IgD-negative memory B cell (primary cell): ENCODE measurements around the gene XRCC2. TPM values are rescaled to one million over a fixed set of nuclear protein-coding genes. Genes with fewer than 3 reads are reported as not detected.

Source experiments
- H3K27ac Mint-ChIP-seq, 3 donors: one replicate each; pipeline ENCODE4 v1.8.0; 2020 to 2022; ENCODE audit warnings: mild to moderate bottlenecking in 3 of 3, mixed read lengths in 3 of 3, moderate library complexity in 1 of 3
- H3K27me3 Mint-ChIP-seq: one replicate; pipeline ENCODE4 v1.8.0; 2021; ENCODE audit warnings: mixed read lengths
- H3K36me3 Mint-ChIP-seq: one replicate; pipeline ENCODE4 v1.8.0; 2020; ENCODE audit warnings: mild to moderate bottlenecking, mixed read lengths
- H3K4me1 Mint-ChIP-seq, 3 donors: one replicate each; pipeline ENCODE4 v1.8.0; 2020 to 2022; ENCODE audit warnings: mixed read lengths in 3 of 3, mild to moderate bottlenecking in 1 of 3
- H3K4me3 Mint-ChIP-seq, 4 donors: one replicate each; pipeline ENCODE4 v1.8.0; 2020 to 2022; ENCODE audit warnings: mild to moderate bottlenecking in 4 of 4, mixed read lengths in 4 of 4, moderate library complexity in 3 of 4
- H3K9me3 Mint-ChIP-seq, 3 donors: one replicate each; pipeline ENCODE4 v1.8.0; 2020 to 2021; ENCODE audit warnings: mixed read lengths in 3 of 3, mild to moderate bottlenecking in 1 of 3
- polyA plus RNA-seq: library from polyadenylated mRNA; unstranded; fragments of 300-500 nt; fragmentation: Illumina TruSeq; gene quantifications from one replicate; pipeline ENCODE4 v1.2.3, GENCODE V29; 2021

Gene XRCC2
- polyA plus RNA-seq, 1 donor from 2014 or later, result 0.43 TPM

DNA sequence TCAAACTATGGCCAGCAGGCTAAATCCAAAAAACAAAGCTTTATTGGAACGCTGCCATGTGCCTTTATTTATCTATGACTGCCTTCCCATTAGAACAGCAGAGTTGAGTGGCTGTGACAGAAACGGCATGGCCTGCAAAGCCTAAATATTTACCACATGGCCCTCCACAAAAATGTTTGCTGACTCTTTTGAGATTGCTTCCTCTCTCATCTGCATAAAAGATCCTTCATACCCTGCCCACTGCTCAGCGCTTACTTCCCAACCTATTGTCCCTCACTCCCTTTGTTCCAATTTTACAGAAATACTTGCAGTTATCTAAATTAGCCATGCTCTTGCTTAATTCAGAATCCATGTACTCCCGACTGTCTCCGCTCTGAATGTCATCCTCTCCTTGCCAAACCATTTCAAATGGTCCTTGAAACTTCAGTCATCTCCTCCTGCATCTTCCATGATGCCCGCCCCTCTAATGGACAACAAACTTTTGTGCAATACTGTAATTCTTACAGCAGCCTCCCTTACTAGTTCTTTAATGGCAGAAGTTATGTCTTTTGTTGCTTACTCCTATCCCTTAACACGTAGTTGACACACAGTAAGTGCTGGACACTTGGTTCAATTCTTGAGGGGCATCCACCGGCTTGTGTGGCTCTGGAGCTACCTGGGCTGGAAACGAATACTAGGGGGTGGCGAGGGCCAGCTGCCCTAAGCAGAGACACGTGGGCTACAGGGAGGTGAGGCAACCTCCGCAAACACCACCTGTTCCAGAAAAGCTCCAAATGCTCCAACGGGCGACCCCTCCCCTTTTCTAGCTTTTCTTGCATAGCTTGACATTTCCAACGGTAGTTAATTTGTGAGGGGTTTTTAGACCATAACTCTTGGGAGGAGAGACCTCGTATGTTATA lies 832 bp downstream of the XRCC2 start:
- Mint-ChIP-seq H3K27me3 (no peaks in the 10 kb centered on the region), H3K4me1 (peaks cover 5 to 11% (median 9%) of the 10 kb centered on the region in 3 donors), H3K9me3 (no peaks in the 10 kb centered on the region), H3K36me3 (no peaks in the 10 kb centered on the region), H3K27ac (no peak overlapping the region), H3K4me3 (peak overlapping the region; percentile 49 to 98 (median 86))

DNA sequence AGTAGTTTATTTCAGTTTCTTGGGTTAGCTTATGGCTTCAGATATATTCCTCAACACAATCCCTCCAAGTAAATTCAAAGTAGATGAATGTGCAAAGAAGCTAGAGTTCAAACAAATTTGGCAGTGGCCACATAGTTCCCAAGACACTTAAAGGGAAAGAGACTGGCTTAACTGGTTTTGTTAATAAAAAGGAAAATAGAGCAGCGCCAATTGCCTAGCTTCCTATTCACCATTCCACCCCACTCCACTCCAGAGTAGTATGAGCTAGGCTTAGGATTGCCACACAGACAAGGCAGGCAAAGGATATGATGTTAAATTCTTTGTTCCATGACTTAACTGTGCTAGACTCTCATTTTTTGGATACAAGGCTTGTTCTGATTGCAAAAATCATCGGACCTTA lies 2.0 kb downstream of the XRCC2 start:
- Mint-ChIP-seq H3K27ac (peak overlapping the region in 1 of 3 donors; percentile 16), H3K4me3 (peak overlapping the region in 1 of 4 donors; percentile 13), H3K9me3 (no peaks in the 10 kb centered on the region), H3K4me1 (peaks cover 5 to 16% (median 9%) of the 10 kb centered on the region in 3 donors), H3K27me3 (no peaks in the 10 kb centered on the region), H3K36me3 (no peaks in the 10 kb centered on the region)

DNA sequence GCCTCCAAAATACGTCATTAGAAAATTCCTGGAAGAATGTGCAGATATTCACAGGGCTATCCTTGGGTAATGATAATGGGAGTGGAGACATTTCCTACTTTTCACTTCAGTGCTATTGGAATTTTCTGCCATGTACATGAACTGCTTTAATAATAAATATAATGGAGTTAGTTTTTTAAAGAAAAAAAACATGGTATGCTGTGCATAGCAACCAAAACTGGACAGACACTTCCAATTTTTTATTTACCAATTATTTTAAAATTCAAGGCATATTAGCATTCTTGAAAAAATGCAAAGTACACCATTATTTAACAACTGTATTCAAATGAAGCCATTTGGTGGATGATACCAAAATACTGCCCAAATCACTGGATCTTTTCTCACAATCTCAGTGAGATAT lies 3.3 kb downstream of the XRCC2 start:
- Mint-ChIP-seq H3K27ac (no peak overlapping the region), H3K4me3 (no peak overlapping the region), H3K4me1 (peaks cover 5 to 16% (median 9%) of the 10 kb centered on the region in 3 donors), H3K9me3 (no peaks in the 10 kb centered on the region), H3K27me3 (no peaks in the 10 kb centered on the region), H3K36me3 (no peaks in the 10 kb centered on the region)

DNA sequence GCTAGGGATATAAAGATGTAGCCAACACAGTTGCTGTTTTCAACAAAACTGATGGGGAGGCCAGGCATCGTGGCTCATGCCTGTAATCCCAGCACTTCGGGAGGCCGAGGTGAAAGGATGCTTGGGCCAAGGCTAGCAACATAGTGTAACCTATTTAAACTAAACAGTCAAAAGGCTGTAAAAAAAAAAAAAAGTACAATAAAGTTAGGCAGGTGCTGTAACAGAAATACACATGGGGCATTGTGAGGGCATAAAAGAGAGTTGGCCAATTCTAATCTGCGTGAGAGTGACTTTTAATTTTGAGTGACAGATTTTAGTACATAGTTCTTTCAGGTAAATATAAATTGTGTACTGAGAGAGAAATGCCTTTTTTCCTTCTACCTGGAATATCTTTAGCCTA lies 6.2 kb downstream of the XRCC2 start:
- Mint-ChIP-seq H3K9me3 (no peaks in the 10 kb centered on the region), H3K4me1 (peaks cover 0 to 5% (median 0%) of the 10 kb centered on the region in 3 donors), H3K27me3 (no peaks in the 10 kb centered on the region), H3K4me3 (peak overlapping the region in 1 of 4 donors; percentile 35), H3K36me3 (no peaks in the 10 kb centered on the region), H3K27ac (peak overlapping the region in 1 of 3 donors; percentile 33)

DNA sequence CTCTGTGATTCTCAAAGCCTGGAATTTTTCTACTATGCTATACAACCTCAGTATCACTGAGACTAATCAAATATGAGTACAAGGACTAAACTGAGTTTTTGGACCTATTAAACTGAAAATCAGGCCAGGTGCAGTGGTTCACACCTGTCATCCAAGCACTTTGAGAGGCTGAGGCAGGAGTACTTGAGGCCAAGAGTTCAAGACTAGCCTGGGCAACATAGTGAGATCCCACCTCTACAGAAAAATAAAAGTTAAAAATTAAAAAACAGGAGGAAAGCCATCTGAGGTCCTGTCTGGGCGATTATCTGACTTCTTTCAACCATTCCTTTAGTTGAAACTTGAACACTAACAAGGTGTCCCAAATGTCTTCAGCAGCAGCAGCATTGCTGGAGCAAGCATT lies 7.0 kb downstream of the XRCC2 start:
- Mint-ChIP-seq H3K4me1 (peaks cover 0 to 5% (median 0%) of the 10 kb centered on the region in 3 donors), H3K4me3 (no peak overlapping the region), H3K27me3 (no peaks in the 10 kb centered on the region), H3K27ac (peak overlapping the region in 1 of 3 donors; percentile 64), H3K9me3 (no peaks in the 10 kb centered on the region), H3K36me3 (no peaks in the 10 kb centered on the region)

DNA sequence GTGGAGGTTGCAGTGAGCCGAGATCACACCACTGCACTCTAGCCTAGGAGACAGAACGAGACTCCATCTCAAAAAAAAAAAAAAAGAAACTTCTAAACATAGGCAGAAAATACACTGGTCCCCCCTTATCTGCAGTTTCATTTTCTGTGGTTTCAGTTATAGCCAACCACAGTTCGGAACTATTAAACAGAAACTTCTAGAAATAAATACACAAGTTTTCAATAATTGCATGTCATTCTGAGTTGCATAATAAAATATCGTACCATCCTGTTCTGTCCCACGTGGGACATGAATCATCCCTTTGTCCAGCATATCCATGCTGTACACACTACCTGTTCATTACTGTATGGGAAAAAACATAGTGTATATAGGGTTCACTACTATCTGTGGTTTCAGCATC lies 8.0 kb downstream of the XRCC2 start:
- no peaks in the 10 kb centered on the region for H3K36me3 Mint-ChIP-seq
- H3K27me3 Mint-ChIP-seq, result no peaks in the 10 kb centered on the region
- no peaks in the 10 kb centered on the region for H3K9me3 Mint-ChIP-seq
- H3K27ac Mint-ChIP-seq, result no peak overlapping the region
- H3K4me1 Mint-ChIP-seq, result peaks cover 0 to 5% (median 0%) of the 10 kb centered on the region in 3 donors
- peak overlapping the region in 1 of 4 donors; percentile 70 for H3K4me3 Mint-ChIP-seq

DNA sequence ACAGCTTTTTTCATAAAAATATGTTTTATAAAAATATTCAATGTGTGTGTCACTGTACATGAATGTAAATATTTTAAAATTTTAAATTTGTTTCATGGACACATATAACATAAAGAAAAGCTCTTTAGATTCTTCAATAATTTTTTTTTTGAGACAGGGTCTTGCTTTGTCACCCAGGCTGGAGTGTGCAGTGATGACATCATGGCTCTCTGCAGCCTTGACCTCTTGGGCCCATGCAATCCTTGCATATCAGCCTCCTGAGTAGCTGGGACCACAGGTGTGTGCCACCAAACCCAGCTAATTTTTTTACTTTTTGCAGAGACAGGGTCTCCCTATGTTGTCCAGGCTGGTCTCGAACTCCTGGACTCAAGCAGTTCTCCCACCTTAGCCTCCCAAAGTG lies 9.9 kb downstream of the XRCC2 start:
- Mint-ChIP-seq H3K36me3 (no peaks in the 10 kb centered on the region), H3K27ac (no peak overlapping the region), H3K4me1 (peaks cover 0 to 6% (median 0%) of the 10 kb centered on the region in 3 donors), H3K4me3 (no peak overlapping the region), H3K9me3 (no peaks in the 10 kb centered on the region), H3K27me3 (no peaks in the 10 kb centered on the region)

DNA sequence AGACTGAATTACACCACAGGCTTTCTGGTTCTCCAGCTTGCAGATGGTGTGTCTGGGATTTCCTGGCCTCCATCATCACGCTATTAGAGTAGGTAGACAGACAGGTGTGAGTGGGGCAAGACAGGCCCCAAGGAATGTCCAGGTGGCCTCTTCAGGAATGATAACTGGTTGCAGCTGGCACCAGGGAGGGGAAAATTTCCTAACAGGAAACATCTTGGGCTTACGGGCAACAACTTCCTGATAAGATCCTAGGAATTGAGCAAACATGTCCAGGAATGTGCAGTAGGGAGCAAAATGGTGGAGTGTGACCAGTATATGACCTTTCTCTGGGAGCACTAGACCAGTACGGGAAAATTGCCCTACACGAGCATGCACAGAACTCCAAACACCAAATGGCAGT lies 11.3 kb downstream of the XRCC2 start:
- Mint-ChIP-seq H3K36me3 (no peaks in the 10 kb centered on the region), H3K9me3 (no peaks in the 10 kb centered on the region), H3K4me3 (no peak overlapping the region), H3K27ac (no peak overlapping the region), H3K4me1 (peaks cover 0 to 2% (median 0%) of the 10 kb centered on the region in 3 donors), H3K27me3 (no peaks in the 10 kb centered on the region)

DNA sequence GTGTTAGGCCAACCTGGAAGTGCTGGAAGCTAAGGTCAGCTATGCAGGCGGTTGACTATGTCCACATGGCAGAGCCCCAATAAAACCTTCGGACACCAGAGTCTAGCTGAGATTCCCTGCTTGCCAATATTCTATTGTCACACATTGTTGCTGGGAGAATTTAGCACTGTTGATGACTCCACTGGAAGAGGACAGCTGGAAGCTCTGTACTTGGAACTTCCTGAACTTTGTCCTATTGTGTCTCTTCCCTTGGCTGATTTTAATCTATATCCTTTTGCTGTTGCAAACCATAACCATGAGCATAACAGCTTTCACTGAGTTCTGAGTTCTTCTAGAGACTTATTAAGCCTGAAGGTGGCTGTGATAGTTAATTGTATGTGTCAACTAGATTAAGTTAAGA lies 12.0 kb downstream of the XRCC2 start:
- peaks cover 0 to 1% (median 0%) of the 10 kb centered on the region in 3 donors for H3K4me1 Mint-ChIP-seq
- H3K9me3 Mint-ChIP-seq, result no peaks in the 10 kb centered on the region
- H3K27me3 Mint-ChIP-seq, result no peaks in the 10 kb centered on the region

DNA sequence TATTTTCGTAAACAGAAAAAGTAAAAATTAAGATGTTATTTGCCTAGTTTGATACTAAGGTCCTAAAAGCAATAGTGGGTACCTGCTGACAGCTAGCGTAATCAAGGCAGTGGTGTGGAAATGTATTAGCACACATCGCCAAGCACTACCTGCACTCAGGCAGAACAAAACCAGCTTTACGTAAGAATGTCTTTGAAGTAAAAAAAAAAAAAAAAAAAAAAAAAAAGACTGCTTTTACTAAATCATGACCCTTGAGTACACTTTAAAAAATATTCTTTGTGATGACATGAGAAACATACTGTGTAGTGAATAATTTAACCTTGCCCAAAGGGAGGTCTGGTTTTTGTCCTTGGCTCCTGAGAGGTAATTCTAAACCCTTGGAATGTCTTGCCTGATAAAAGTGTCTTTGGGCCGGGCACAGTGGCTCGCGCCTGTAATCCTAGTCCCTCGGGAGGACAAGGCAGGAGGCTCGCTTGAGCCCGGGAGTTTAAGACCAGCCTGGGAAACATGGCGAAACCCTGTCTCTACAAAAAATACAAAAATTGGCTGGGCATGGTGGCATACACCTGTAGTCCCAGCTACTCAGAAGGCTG lies 12.7 kb downstream of the XRCC2 start:
- H3K9me3 Mint-ChIP-seq, result no peaks in the 10 kb centered on the region
- H3K27ac Mint-ChIP-seq, result no peak overlapping the region
- H3K4me3 Mint-ChIP-seq, result no peak overlapping the region
- no peaks in the 10 kb centered on the region for H3K27me3 Mint-ChIP-seq
- H3K4me1 Mint-ChIP-seq, result peaks cover 0 to 1% (median 0%) of the 10 kb centered on the region in 3 donors
- H3K36me3 Mint-ChIP-seq, result no peaks in the 10 kb centered on the region

More for the DNA sequence above, 12.0 kb downstream of the XRCC2 start:
- Mint-ChIP-seq H3K27ac (no peak overlapping the region), H3K4me3 (no peak overlapping the region), H3K36me3 (no peaks in the 10 kb centered on the region)

DNA sequence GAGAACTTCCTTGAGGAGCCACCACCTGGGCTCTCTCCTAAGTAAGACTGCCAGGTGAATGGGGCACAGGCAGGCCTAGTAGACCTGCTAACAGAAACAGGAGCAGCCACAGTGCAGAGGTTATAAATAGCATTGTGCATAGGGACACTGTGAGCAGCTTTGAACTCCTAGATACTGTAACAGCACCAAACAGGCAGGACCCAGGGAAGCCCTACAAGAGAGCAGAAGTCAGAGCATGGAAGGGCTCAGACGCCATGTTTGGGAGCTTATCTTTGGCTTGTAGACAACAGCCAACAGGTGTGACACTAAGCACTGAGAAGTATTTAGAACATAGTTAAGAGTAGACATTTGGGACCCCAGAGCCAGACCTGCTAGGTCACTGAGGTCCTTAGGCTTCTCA lies 14.5 kb downstream of the XRCC2 start:
- H3K4me1 Mint-ChIP-seq, result peaks cover 0 to 1% (median 0%) of the 10 kb centered on the region in 3 donors
- H3K27ac Mint-ChIP-seq, result peak overlapping the region in 1 of 3 donors; percentile 13
- peak overlapping the region in 1 of 4 donors; percentile 51 for H3K4me3 Mint-ChIP-seq
- H3K9me3 Mint-ChIP-seq, result no peaks in the 10 kb centered on the region
- H3K36me3 Mint-ChIP-seq, result no peaks in the 10 kb centered on the region
- H3K27me3 Mint-ChIP-seq, result no peaks in the 10 kb centered on the region

DNA sequence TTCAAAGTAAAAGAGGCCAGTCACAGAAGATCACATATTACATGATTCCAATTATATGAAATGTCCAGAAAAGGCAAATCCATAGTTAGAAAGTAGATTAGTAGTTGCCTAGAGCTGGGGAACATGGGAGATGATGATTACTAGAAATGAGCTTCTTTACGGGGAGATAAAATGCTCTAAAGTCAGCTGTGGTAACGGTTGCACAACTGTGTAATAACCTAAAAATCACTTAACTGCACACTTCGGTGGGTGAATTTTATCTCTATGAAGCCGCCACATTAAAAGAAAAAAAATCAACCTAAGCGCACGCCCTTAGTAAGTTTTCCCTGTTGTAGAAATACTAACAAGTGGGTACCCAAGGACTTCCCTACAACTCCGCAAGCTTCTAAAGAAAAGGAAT lies 15.9 kb downstream of the XRCC2 start:
- Mint-ChIP-seq H3K9me3 (no peaks in the 10 kb centered on the region), H3K27ac (no peak overlapping the region), H3K27me3 (no peaks in the 10 kb centered on the region), H3K4me1 (peaks cover 0 to 1% (median 0%) of the 10 kb centered on the region in 3 donors), H3K36me3 (no peaks in the 10 kb centered on the region), H3K4me3 (no peak overlapping the region)

DNA sequence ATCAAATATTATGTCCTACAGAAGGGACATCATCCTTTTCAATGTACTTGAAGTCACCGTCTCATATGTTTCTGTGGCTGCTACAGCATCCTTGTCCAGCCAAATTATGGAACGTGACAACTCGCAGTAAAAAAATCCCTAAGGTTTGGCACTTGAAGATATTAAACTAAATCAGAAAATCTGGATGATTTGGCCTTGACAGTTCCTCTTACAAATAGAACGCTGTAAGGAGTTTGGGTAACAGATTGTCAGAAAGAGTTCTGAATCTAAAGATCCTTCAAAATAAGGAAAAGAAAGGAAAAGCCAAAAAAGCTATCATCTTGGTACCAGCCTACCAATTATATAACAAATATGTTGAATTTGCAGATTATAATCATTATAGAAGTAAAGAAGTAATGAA lies 21.0 kb downstream of the XRCC2 start:
- Mint-ChIP-seq H3K36me3 (peaks cover 3% of the 10 kb centered on the region), H3K27ac (no peak overlapping the region), H3K4me1 (no peaks in the 10 kb centered on the region), H3K27me3 (no peaks in the 10 kb centered on the region), H3K9me3 (no peaks in the 10 kb centered on the region), H3K4me3 (no peak overlapping the region)

DNA sequence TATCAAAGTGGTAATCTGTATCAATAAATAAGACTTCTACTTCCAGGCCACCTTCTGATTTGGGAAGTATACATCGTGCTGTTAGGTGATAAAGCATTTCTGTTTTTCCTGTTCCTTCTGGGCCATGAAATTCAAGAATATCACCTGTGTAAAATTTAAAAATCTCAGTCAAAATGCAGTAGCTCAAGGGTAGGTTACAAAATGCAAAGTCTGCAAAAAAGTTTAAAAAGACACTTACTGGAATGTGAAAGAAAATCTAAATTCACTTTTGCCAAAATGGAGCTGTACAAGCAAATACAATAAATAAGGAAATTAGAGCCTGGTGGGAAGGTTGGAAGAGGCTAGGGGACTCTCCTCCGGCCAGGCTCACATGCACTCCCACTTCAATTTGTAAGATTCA lies 26.7 kb downstream of the XRCC2 start:
- Mint-ChIP-seq H3K9me3 (peaks cover 0 to 9% (median 4%) of the 10 kb centered on the region in 3 donors), H3K27ac (no peak overlapping the region), H3K36me3 (peaks cover 6% of the 10 kb centered on the region), H3K27me3 (no peaks in the 10 kb centered on the region), H3K4me1 (no peaks in the 10 kb centered on the region), H3K4me3 (no peak overlapping the region)

DNA sequence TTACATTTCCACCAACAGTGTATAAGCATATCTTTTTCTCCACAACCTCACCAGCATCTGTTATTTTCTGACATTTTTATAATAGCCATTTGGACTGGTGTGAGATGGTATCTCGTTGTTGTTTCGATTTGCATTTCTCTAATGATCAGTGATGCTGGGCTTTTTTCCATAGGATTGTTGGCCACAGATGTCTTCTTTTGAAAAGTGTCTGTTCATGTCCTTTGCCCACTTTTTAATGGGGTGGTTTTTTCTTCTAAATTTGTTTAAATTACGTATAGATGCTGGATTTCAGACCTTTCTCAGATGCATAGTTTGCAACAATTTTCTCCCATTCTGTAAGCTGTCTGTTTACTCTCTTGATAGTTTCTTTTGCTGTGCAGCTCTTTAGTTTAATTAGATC lies 28.9 kb downstream of the XRCC2 start:
- Mint-ChIP-seq H3K27ac (no peak overlapping the region), H3K4me3 (no peak overlapping the region), H3K9me3 (peaks cover 0 to 9% (median 4%) of the 10 kb centered on the region in 3 donors), H3K4me1 (no peaks in the 10 kb centered on the region), H3K27me3 (no peaks in the 10 kb centered on the region), H3K36me3 (peaks cover 6% of the 10 kb centered on the region)
